T-helper 2 cell treated with Interferon-gamma antibody and Interleukin-4, amounts not matched to agents 100 ng/mL and 5 ng/mL, for 36 hours (primary cell): ENCODE data around the gene ZNF254. TPM values are rescaled to one million over a fixed set of nuclear protein-coding genes. Genes with fewer than 3 reads are reported as not detected.
"Not testable (repeated sequence)": the region's sequence is repeated elsewhere in the genome, so short reads cannot be mapped to it uniquely, and the experiment has no call there.

Experiments
- intact Hi-C: fragments of 100-400 bp; cut with micrococcal nuclease; formaldehyde crosslinking; loops from one replicate; pipeline ENCODE4 v1.15.1; 2023
- total RNA-seq: library from RNA; stranded (reverse); gene quantifications from 2 replicates; pipeline ENCODE4 v1.2.3, GENCODE V29; 2022

The ZNF254 gene
- total RNA-seq = 10.0 and 11.2 TPM in 2 replicates

GRCh38 chr19:24086974-24087595 is at the start of gene ZNF254:
Gene ZNF254, plus strand, starts transcription at chr19:24087187. Its CDS starts 121 bp downstream, at chr19:24087308.
- intact Hi-C loops = loop anchor here (1.0 kb wide), 3 partner anchors 54 to 692 kb away; partner anchors contain the start of gene ZNF91

DNA sequence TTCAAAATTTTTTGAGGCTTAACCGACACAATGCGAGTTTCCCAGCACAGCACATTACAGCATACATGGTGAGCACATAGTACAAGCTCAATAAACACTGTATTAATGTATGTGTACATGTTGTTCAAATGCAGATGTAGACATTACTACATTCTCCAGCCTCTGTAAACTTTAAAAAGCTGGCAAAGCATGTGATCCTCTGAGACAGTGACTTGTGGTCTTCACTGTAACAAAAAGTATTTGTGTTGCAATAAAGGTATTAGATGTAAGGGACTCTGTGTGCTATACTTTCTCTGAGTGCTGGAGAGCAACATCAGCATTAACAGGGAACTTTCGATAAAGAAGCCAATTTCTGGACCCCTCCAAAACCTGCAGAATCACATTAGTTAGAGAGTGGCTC is 46.4 kb upstream of the ZNF254 start:
- intact Hi-C loops = no loop called here

DNA sequence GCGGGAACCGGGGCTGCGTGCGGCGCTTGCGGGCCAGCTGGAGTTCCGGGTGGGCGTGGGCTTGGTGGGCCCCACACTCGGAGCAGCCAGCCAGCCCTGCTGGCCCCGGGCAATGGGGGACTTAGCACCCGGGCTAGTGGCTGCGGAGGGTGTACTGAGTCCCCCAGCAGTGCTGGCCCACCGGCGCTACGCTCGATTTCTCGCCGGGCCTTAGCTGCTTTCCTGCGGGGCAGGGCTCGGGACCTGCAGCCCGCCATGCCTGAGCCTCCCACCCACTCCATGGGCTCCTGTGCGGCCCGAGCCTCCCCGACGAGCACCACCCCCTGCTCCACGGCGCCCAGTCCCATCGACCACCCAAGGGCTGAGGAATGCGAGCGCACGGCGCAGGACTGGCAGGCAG is 45.7 kb upstream of the ZNF254 start:
- intact Hi-C loops = not testable (repeated sequence)

DNA sequence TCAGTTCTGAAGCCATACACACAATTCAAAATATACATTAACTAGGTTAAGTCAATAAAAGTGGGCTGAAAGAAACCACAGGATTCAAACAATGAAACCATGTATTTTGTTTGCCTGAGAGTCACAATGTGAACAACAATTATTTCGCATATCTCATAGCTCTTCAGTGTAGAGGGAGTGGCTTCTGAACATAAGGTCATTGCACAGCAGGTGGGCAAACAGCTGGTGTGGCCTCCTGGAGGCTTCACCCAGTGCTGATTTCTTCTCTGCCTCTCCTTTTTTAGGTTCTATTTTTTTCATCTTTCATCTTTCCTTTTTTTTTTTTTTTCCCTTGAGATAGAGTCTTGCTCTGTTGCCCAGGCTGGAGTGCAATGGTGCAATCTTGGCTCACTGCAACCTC is 40.4 kb upstream of the ZNF254 start:
- intact Hi-C loops = no loop called here

DNA sequence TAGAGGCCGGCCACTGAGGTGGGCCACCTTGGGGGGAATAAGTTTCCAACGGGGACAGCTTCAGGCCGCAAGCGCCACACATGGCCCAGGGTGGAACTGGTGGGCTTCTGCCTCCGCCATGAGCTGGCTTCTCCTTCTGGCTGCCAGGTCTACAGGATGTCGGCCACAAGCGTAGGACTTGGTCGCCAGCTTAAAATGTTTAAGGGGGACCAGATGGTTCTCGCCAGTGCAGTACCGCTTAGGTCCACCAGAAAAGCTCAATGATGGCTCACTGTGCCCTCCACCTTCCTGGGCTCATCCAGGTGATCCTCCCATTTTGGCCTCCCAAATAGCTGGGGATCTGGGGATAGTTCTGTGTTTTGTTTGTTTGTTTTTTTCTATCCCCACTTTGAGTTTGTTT is 38.7 kb upstream of the ZNF254 start:
- intact Hi-C loops = no loop called here

DNA sequence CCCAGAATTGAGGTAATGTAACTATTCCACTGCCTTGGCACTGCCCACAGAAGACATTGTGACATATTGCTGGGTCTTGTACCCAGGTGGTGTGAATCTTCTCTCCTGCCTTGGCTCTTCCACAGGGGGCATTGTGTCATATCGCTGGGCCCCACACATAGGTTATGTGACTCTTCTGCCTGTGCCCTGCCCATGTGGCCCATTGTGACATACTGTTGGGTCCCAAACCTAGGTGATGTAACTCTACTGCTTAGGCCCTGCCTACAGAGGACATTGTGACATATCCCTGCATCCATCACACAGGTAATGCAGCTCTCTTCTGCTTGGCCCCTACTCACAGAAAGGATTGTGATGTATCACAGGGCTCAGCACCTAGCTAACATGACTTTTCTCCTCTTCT is 37.5 kb upstream of the ZNF254 start:
- intact Hi-C loops = no loop called here

GRCh38 chr19:24051516-24051915 is 35.5 kb upstream of the ZNF254 start:
- intact Hi-C loops = no loop called here

- intact Hi-C loops = no loop called here
Observed at GRCh38 chr19:24052811-24053210, 34.2 kb upstream of the ZNF254 start.

DNA sequence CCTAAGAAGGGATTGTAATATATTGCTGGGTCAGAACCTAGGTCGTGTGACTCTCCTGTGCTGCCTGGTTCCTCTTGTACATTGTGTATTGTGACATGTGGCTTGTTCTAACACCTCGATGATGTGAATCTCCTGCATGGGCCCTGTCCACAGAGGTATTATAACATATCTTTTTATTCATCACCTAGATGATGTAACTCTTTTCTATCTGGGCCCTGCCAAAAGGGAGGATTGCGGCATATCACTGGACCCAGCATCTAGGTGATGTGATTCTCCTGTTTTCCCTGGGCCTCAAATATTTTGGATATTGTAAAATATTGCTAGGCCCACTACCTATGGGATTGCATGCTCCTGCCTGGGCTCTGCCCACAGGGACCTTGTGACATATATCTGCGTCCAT is 33.4 kb upstream of the ZNF254 start:
- intact Hi-C loops = no loop called here

- intact Hi-C loops = no loop called here
Observed at GRCh38 chr19:24054044-24054935, 32.7 kb upstream of the ZNF254 start.

DNA sequence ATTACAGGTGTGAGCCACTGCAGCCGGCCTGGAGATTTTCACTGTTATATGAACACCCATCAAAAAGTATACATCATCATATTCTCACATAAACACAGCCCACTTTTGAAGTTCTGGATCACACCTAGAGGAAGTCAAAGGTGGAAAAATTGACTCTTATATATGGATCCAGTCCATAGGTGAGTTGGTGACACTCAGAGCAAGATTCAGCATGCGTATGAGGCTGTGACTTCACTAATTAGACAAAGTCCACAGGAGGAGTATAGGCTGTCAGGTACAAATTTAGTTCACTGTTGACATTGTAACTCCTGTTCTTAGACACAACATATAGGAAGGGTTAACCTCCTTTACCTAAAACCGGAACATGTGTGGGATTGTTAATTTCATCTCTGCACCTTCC is 31.4 kb upstream of the ZNF254 start:
- intact Hi-C loops = no loop called here

DNA sequence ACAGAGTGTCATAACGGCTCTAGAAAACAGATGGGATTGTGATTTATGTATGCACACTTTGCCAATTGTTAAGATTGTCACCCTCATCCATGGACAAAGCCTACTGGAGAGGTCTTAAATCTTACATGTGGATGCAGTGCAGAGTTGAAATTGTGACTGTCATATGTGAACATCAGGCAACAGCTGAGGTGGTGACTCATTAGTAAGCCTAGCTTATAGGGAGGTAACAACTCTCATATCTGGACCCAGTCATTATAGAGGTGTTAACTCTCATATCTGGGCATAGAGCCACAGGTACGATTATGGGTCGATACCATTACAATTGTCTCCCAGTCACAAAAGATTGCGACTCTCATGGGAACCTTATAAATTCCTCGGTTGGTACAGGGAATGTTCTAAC is 29.8 kb upstream of the ZNF254 start:
- intact Hi-C loops = no loop called here

GRCh38 chr19:24059563-24060295 is 27.3 kb upstream of the ZNF254 start:
- intact Hi-C loops = no loop called here

- intact Hi-C loops = no loop called here
Observed at GRCh38 chr19:24060687-24061356, 26.2 kb upstream of the ZNF254 start.

GRCh38 chr19:24062190-24062589 is 24.8 kb upstream of the ZNF254 start:
- intact Hi-C loops = no loop called here

GRCh38 chr19:24063295-24063694 is 23.7 kb upstream of the ZNF254 start:
- intact Hi-C loops = no loop called here

DNA sequence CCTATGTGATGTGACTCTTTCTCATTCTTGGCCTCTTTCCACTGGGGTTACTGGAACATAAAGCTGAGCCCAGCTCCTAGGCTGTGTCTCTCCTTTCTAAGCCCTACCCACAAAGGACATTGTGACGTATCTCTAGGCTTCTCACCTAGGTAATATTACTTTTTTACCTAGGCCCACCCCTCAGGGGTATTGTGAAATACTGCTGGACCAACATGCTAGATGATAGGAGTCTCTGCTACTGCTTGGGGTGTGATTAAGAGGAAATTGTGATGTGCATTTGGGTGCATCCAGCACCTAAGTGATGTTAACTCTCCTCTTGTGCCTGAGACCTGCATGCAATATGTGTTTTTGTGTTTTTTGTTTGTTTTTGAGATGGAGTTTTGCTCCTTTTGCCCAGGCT is 22.8 kb upstream of the ZNF254 start:
- intact Hi-C loops = no loop called here

- intact Hi-C loops = no loop called here
Observed at GRCh38 chr19:24065243-24065642, 21.7 kb upstream of the ZNF254 start.

DNA sequence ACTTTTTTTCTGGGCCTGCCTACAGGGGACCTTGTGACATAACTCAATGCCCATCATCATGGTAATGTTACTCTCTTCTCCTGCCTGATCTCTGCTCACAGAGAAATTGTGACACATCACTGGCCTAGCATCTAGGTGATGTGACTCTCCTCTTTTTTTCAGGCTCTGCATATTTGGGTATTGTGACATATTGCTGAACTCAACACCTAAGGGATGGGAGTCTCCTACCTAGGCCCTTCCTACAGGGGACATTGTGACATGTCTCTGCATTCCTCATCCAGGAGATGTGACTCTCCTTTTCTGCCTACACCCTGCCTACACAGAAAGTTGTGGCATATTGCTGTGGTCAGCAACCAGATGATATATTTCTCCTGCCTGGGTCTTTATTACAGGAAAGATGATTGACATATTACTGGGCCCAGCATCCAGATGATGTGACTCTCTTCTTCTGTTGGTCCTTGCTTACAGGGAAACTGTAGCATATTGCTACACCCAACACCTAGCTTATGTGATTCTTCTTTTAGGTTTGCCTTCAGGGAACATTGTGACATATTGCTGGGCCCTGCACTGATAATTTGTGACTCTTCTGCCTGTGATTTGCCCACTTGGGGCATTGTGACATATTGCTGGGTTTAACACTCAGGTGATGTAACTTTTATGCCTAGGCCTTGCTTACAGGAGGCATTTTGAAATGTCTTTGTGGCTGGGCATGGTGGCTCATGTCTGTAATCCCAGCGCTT is 21.0 kb upstream of the ZNF254 start:
- intact Hi-C loops = no loop called here

DNA sequence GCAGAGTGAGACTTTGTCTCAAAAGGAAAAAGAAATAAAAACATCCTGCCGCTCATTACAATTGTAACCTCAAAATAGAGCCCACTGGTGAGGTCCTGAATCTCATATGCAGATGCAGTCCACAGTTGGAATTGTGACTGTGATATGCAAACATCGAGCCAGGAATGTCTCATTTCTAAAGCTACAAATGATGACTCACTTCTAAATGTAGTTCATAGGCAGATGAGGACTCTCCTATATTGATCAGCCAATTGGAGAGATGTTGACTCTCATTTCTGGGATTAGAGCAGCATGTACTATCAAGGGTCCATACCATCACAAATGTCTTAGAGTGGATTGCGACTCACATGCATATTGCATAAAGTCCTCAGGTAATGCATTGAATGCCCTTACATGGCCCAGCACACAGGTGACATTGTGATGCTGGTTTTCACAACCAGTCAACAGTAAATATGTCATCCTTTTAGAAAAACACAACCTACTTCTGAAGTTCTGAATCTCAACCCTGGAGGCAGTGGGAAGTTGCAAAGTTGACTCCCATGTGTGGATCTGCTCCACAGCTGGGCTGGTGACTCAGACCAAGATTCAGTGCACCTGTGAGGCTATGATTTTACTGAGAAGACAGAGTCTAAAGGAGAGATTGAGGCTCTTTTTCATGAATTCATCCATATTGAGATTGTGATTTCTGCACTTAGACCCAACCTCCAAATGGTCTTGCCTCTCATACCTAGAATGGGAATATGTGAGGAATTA is 16.9 kb upstream of the ZNF254 start:
- intact Hi-C loops = no loop called here
